Activated CD4-positive, alpha-beta T cell treated with anti-CD3 and anti-CD28 coated beads, Interleukin-2, amount 50 U/mL, for 24 hours (primary cell): ENCODE data around the gene PPP4R1.
"Not testable (repeated sequence)": the region's sequence is repeated elsewhere in the genome, so short reads cannot be mapped to it uniquely, and the experiment has no call there.

Experiments used
- DNase-seq, 2 donors: peaks; one replicate each; pipeline ENCODE4 v3.0.0-alpha.2; 2020; ENCODE audit warnings: low read depth in 1 of 2, low spot score in 1 of 2

The PPP4R1 gene

GRCh38 chr18:9614401-9615279, at the start of gene PPP4R1:
TSS of gene PPP4R1 (minus strand) at chr18:9614559. CDS start at chr18:9614484, 75 bp downstream.
- DNase-seq: peak; percentile 37 to 50

GRCh38 chr18:9663377-9663776, 49.0 kb upstream of the PPP4R1 start:
- no peak for DNase-seq

GRCh38 chr18:9661564-9661963, 47.2 kb upstream of the PPP4R1 start:
- no peak for DNase-seq

- DNase-seq: no peak
Measured at GRCh38 chr18:9659499-9660375, 45.4 kb upstream of the PPP4R1 start.

- no peak for DNase-seq
Measured at GRCh38 chr18:9658087-9658641, 43.8 kb upstream of the PPP4R1 start.

- DNase-seq: no peak
Measured at GRCh38 chr18:9655232-9655767, 40.9 kb upstream of the PPP4R1 start.

GRCh38 chr18:9653390-9653789, 39.0 kb upstream of the PPP4R1 start:
- DNase-seq: no peak

- DNase-seq: no peak
Measured at GRCh38 chr18:9649164-9649540, 34.8 kb upstream of the PPP4R1 start.

GRCh38 chr18:9648431-9649163, 34.2 kb upstream of the PPP4R1 start:
- no peak for DNase-seq

GRCh38 chr18:9647496-9648323, 33.4 kb upstream of the PPP4R1 start:
- DNase-seq: no peak

- DNase-seq: no peak
Measured at GRCh38 chr18:9643549-9643948, 29.2 kb upstream of the PPP4R1 start.

GRCh38 chr18:9642799-9643462, 28.6 kb upstream of the PPP4R1 start:
- DNase-seq: no peak

- DNase-seq: not testable (repeated sequence)
Measured at GRCh38 chr18:9641081-9641480, 26.7 kb upstream of the PPP4R1 start.

- no peak for DNase-seq
Measured at GRCh38 chr18:9638886-9639285, 24.5 kb upstream of the PPP4R1 start.

- no peak for DNase-seq
Measured at GRCh38 chr18:9637036-9637767, 22.8 kb upstream of the PPP4R1 start.

GRCh38 chr18:9634856-9635255, 20.5 kb upstream of the PPP4R1 start:
- no peak for DNase-seq

- DNase-seq: no peak
Measured at GRCh38 chr18:9631814-9632496, 17.6 kb upstream of the PPP4R1 start.

GRCh38 chr18:9630444-9630843, 16.1 kb upstream of the PPP4R1 start:
- DNase-seq: no peak
